Smooth muscle cell (in vitro differentiated cells): ENCODE results near the gene FCF1. TPM values are rescaled to one million over a fixed set of nuclear protein-coding genes. Genes with fewer than 3 reads are reported as not detected.

ENCODE experiments used
- DNase-seq: peaks from one replicate; lab custom pipeline; 2025; ENCODE audit not compliant: unreplicated experiment; lab: John Stamatoyannopoulos, UW
- H2AFZ ChIP-seq: fragments of 200-600 bp; sonication (generic); 2 replicates; pipeline ENCODE4 v1.6.0; 2016; ENCODE audit warnings: antibody characterized with exemption, low read depth, mild to moderate bottlenecking
- H3F3A ChIP-seq: fragments of 200-600 bp; sonication (generic); 2 replicates; pipeline ENCODE4 v1.6.0; 2017; ENCODE audit warnings: antibody characterized with exemption, low read depth
- H3K27ac ChIP-seq: fragments of 200-600 bp; sonication (generic); 2 replicates; pipeline ENCODE4 v1.5.1; 2016; ENCODE audit warnings: low read depth, mild to moderate bottlenecking
- H3K27me3 ChIP-seq: fragments of 200-600 bp; sonication (generic); 2 replicates; pipeline ENCODE4 v1.6.1; 2016; ENCODE audit warnings: low read depth, mild to moderate bottlenecking
- H3K36me3 ChIP-seq: fragments of 200-600 bp; sonication (generic); 2 replicates; pipeline ENCODE4 v1.5.1; 2016; ENCODE audit warnings: low read depth
- H3K4me1 ChIP-seq: fragments of 200-600 bp; sonication (generic); 2 replicates; pipeline ENCODE4 v1.5.1; 2016; ENCODE audit warnings: low read depth
- H3K4me2 ChIP-seq: fragments of 200-600 bp; sonication (generic); 2 replicates; pipeline ENCODE4 v1.6.0; 2016; ENCODE audit warnings: mild to moderate bottlenecking
- H3K4me3 ChIP-seq: fragments of 200-600 bp; sonication (generic); 2 replicates; pipeline ENCODE4 v1.5.1; 2016; ENCODE audit warnings: mild to moderate bottlenecking
- H3K79me2 ChIP-seq: fragments of 200-600 bp; sonication (generic); 2 replicates; pipeline ENCODE4 v1.6.0; 2016; ENCODE audit warnings: low read depth, mild to moderate bottlenecking
- H3K9ac ChIP-seq: fragments of 200-600 bp; sonication (generic); 2 replicates; pipeline ENCODE4 v1.6.0; 2016; ENCODE audit warnings: low read depth
- H3K9me3 ChIP-seq: fragments of 200-600 bp; sonication (generic); replicated peaks from 2 replicates; pipeline ENCODE4 v1.5.1; 2016; ENCODE audit warnings: low read depth
- H4K20me1 ChIP-seq: fragments of 200-600 bp; sonication (generic); 2 replicates; pipeline ENCODE4 v1.6.0; 2016; ENCODE audit warnings: low read depth
- WGBS: methylation state at CpG from one replicate; pipeline ENCODE4 v1.1.7; 2016; ENCODE audit warnings: low lambda C conversion rate; 5-methylcytosine and 5-hydroxymethylcytosine counted together
- polyA plus RNA-seq: library from polyadenylated mRNA; unstranded; fragments of >200 nt; fragmentation: Nextera tagmentation; extraction: Ambion mirVana; gene quantifications from 2 replicates; pipeline ENCODE4 v1.2.1, GENCODE V29; 2016
- total RNA-seq: library from RNA; depleted of rRNA; stranded (reverse); fragments of >200 nt; gene quantifications from 2 replicates; pipeline ENCODE4 v1.2.3, GENCODE V29; 2014
- TF ChIP-seq, protein P1 (sequence below): fragments of 200-600 bp; sonication (generic); IDR thresholded peaks from 2 replicates; pipeline ENCODE4 v1.5.1; 2017; ENCODE audit warnings: borderline replicate concordance, mild to moderate bottlenecking, antibody characterized with exemption; ENCODE audit not compliant: insufficient read depth, poor library complexity, severe bottlenecking

Gene FCF1
- total and polyA plus RNA-seq, 2 experiments from 2014 or later = 14.6 to 36.2 TPM

DNA sequence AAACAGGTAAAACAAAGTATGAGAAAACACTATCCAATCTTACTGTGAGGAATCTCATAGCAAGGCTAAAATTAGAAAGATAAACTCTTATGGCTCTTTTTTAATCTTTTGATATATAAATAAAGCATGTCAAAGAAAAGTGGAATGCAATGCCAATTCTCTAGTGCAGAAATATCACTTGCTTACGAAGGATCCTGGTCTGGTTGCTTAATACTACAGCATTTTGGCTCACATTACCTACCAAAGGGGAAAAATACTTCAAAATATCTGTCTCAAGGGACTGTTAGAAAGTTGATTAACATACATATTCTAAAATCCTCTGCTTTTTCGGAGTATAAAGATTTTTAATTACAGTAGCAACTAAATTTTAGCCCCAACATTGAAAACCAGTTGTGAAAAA, 21.5 kb upstream of the FCF1 start:
- 96% methylated on average over 2 of the region's 2 CpGs for WGBS
- Histone ChIP-seq H4K20me1 (peaks cover 34% of the 10 kb centered on the region), H3K9ac (no peak overlapping the region), H2AFZ (no peak overlapping the region), H3K36me3 (peaks cover 5% of the 10 kb centered on the region), H3K9me3 (no peaks in the 10 kb centered on the region), H3F3A (no peaks in the 10 kb centered on the region), H3K4me2 (no peak overlapping the region), H3K27me3 (no peaks in the 10 kb centered on the region), H3K27ac (no peak overlapping the region), H3K79me2 (peaks cover 38% of the 10 kb centered on the region), H3K4me3 (no peak overlapping the region), H3K4me1 (no peaks in the 10 kb centered on the region)
- no peak for DNase-seq
- TF ChIP-seq, protein P1, sequence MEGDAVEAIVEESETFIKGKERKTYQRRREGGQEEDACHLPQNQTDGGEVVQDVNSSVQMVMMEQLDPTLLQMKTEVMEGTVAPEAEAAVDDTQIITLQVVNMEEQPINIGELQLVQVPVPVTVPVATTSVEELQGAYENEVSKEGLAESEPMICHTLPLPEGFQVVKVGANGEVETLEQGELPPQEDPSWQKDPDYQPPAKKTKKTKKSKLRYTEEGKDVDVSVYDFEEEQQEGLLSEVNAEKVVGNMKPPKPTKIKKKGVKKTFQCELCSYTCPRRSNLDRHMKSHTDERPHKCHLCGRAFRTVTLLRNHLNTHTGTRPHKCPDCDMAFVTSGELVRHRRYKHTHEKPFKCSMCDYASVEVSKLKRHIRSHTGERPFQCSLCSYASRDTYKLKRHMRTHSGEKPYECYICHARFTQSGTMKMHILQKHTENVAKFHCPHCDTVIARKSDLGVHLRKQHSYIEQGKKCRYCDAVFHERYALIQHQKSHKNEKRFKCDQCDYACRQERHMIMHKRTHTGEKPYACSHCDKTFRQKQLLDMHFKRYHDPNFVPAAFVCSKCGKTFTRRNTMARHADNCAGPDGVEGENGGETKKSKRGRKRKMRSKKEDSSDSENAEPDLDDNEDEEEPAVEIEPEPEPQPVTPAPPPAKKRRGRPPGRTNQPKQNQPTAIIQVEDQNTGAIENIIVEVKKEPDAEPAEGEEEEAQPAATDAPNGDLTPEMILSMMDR = no peak

DNA sequence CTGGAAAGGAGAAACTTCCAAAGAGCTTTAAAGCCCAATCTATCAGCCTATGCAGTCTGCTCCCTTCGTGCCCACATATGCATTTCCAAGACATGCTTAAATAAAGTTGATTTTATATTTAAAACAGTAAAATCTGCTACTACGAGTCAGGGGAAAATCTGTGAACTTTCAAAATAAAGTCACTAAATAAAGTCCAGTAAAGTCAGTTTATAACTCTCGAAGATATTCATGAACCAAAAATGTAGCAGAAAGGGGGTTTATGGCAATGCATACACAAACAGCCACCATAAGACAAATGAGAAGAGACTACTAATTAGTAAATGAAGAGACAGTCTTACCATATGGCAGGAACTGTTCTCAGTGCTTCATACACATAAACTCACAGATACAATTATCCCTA, 19.8 kb upstream of the FCF1 start:
- TF ChIP-seq, protein P1 = no peak
- no peaks in the 10 kb centered on the region for H3K27me3 ChIP-seq
- no peaks in the 10 kb centered on the region for H3K9me3 ChIP-seq
- H3K27ac ChIP-seq = no peak overlapping the region
- H3F3A ChIP-seq = no peaks in the 10 kb centered on the region
- peaks cover 53% of the 10 kb centered on the region for H3K79me2 ChIP-seq
- H3K4me2 ChIP-seq = no peak overlapping the region
- WGBS = 97% methylated on average over 3 of the region's 3 CpGs
- H2AFZ ChIP-seq = no peak overlapping the region
- H4K20me1 ChIP-seq = peaks cover 48% of the 10 kb centered on the region
- H3K9ac ChIP-seq = no peak overlapping the region
- no peak for DNase-seq
- H3K4me3 ChIP-seq = no peak overlapping the region
- H3K4me1 ChIP-seq = no peaks in the 10 kb centered on the region
- peaks cover 5% of the 10 kb centered on the region for H3K36me3 ChIP-seq

DNA sequence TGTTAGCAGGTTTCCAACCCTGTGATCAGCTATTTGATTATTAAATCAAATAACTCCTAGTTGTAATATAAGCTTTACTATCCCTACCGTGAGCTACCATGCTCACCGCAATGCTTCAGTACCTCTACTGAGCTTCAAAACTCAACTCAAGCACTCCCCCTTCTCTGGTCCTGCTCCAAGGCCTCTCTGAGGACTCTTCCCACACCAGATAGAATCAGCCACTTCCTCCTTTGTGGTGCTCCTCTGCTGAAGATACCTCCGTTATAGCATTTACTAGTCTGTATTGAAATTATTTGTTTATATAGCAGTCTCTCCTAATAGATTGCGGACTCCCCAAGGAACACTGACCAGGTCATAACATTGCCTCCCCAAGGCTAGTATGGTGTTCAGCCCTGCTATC, 17.5 kb upstream of the FCF1 start:
- H3K27me3 ChIP-seq = no peaks in the 10 kb centered on the region
- H2AFZ ChIP-seq = no peak overlapping the region
- H3K4me1 ChIP-seq = no peaks in the 10 kb centered on the region
- no peaks in the 10 kb centered on the region for H3F3A ChIP-seq
- peaks cover 71% of the 10 kb centered on the region for H3K79me2 ChIP-seq
- H3K36me3 ChIP-seq = peaks cover 4% of the 10 kb centered on the region
- TF ChIP-seq, protein P1 = no peak
- H3K27ac ChIP-seq = no peak overlapping the region
- no peak overlapping the region for H3K9ac ChIP-seq
- H3K4me3 ChIP-seq = no peak overlapping the region
- H3K4me2 ChIP-seq = no peak overlapping the region
- H4K20me1 ChIP-seq = peaks cover 70% of the 10 kb centered on the region
- WGBS = 98% methylated on average over 4 of the region's 4 CpGs
- no peaks in the 10 kb centered on the region for H3K9me3 ChIP-seq
- DNase-seq = no peak

DNA sequence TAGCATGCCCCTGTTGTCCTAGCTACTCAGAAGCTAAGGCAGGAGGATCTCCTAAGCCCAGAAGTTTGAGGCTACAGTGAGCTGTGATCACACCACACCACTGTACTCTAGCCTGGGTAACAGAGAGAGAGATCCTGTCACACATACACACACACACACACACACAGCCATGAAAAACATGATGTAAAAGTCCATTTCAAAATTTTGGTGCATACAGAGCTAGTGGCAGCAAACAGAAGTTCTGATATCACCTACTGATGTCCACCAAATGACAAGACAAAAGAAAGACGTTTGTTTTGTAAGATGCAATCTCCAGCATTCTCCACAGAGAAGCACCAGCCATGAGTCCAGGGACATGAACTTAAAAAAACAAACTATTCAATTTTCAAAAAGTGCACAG, 15.9 kb upstream of the FCF1 start:
- no peak overlapping the region for H3K4me3 ChIP-seq
- H3K36me3 ChIP-seq = no peaks in the 10 kb centered on the region
- peak overlapping the region; percentile 61 for H3K27ac ChIP-seq
- WGBS = 86% methylated on average over 1 of the region's 1 CpG
- H3F3A ChIP-seq = no peaks in the 10 kb centered on the region
- TF ChIP-seq, protein P1 = no peak
- no peaks in the 10 kb centered on the region for H3K27me3 ChIP-seq
- no peak overlapping the region for H3K9ac ChIP-seq
- H3K9me3 ChIP-seq = no peaks in the 10 kb centered on the region
- no peaks in the 10 kb centered on the region for H3K4me1 ChIP-seq
- peaks cover 85% of the 10 kb centered on the region for H3K79me2 ChIP-seq
- no peak for DNase-seq
- no peak overlapping the region for H2AFZ ChIP-seq
- no peak overlapping the region for H3K4me2 ChIP-seq
- peaks cover 75% of the 10 kb centered on the region for H4K20me1 ChIP-seq
